Activated CD4-positive, alpha-beta T cell treated with anti-CD3 and anti-CD28 coated beads, Interleukin-2, amount 10 ng/mL, durations not matched to agents 7 days and 5 days (primary cell): ENCODE measurements around the gene ARF1. TPM values are rescaled to one million over a fixed set of nuclear protein-coding genes. Genes with fewer than 3 reads are reported as not detected.

Experiments used
- CTCF ChIA-PET: fragments of 350-600 bp; sonication (Branson Sonifier 250); formaldehyde crosslinking; loops from one replicate; lab custom pipeline; 2021; ENCODE audit warnings: antibody characterized with exemption; lab: Charles Lee
- POLR2A ChIA-PET: fragments of 350-600 bp; sonication (Branson Sonifier 250); formaldehyde crosslinking; loops from one replicate; lab custom pipeline; 2021; ENCODE audit warnings: antibody characterized with exemption; lab: Charles Lee
- DNase-seq: peaks from one replicate; pipeline ENCODE4 v3.0.0-alpha.2; 2020
- H3K27ac Mint-ChIP-seq: one replicate; pipeline ENCODE4 v1.8.0; 2021; ENCODE audit warnings: mild to moderate bottlenecking, moderate library complexity, mixed read lengths
- H3K27me3 Mint-ChIP-seq: one replicate; pipeline ENCODE4 v1.8.0; 2021; ENCODE audit warnings: mixed read lengths
- H3K36me3 Mint-ChIP-seq: one replicate; pipeline ENCODE4 v1.8.0; 2021; ENCODE audit warnings: low read depth, mixed read lengths
- H3K4me1 Mint-ChIP-seq: one replicate; pipeline ENCODE4 v1.8.0; 2021; ENCODE audit warnings: mixed read lengths
- H3K4me3 Mint-ChIP-seq: one replicate; pipeline ENCODE4 v1.8.0; 2021; ENCODE audit warnings: mild to moderate bottlenecking, moderate library complexity, mixed read lengths
- H3K9me3 Mint-ChIP-seq: one replicate; pipeline ENCODE4 v1.8.0; 2021; ENCODE audit warnings: mixed read lengths
- total RNA-seq, 2 experiments: library from RNA; stranded (reverse); gene quantifications; one replicate each; pipeline ENCODE4 v1.2.3, GENCODE V29; 2021

ARF1 gene
- total RNA-seq, 2 experiments from 2014 or later: 267 to 285 TPM

GRCh38 chr1:228077565-228078330 lies 4.8 kb upstream of the ARF1 start:
- no peaks in the 10 kb centered on the region for H3K9me3 Mint-ChIP-seq
- H3K4me3 Mint-ChIP-seq: no peak overlapping the region
- no peaks in the 10 kb centered on the region for H3K36me3 Mint-ChIP-seq
- ChIA-PET POLR2A (no interaction called here), CTCF (interaction anchor here (0.6 to 1.6 kb wide), 3 partner anchors 11 to 334 kb away, joined by 4 to 11 read pairs (median 5); no protein-coding TSS in a partner anchor)
- peaks cover 15% of the 10 kb centered on the region for H3K4me1 Mint-ChIP-seq
- H3K27me3 Mint-ChIP-seq: no peaks in the 10 kb centered on the region
- no peak overlapping the region for H3K27ac Mint-ChIP-seq
- no peak for DNase-seq

- H3K27me3 Mint-ChIP-seq: no peaks in the 10 kb centered on the region
- H3K36me3 Mint-ChIP-seq: peaks cover 9% of the 10 kb centered on the region
- ChIA-PET POLR2A (no interaction called here), CTCF (no interaction called here)
- no peak overlapping the region for H3K4me3 Mint-ChIP-seq
- DNase-seq: no peak
- no peaks in the 10 kb centered on the region for H3K9me3 Mint-ChIP-seq
- peaks cover 19% of the 10 kb centered on the region for H3K4me1 Mint-ChIP-seq
- no peak overlapping the region for H3K27ac Mint-ChIP-seq
Observed at GRCh38 chr1:228079013-228079412, 3.5 kb upstream of the ARF1 start.

GRCh38 chr1:228079601-228080263 lies 2.8 kb upstream of the ARF1 start:
- H3K27me3 Mint-ChIP-seq: no peaks in the 10 kb centered on the region
- no peak overlapping the region for H3K4me3 Mint-ChIP-seq
- H3K9me3 Mint-ChIP-seq: no peaks in the 10 kb centered on the region
- H3K27ac Mint-ChIP-seq: peak overlapping the region; percentile 82
- no peak for DNase-seq
- ChIA-PET CTCF (no interaction called here), POLR2A (no interaction called here)
- H3K4me1 Mint-ChIP-seq: peaks cover 27% of the 10 kb centered on the region
- peaks cover 16% of the 10 kb centered on the region for H3K36me3 Mint-ChIP-seq

GRCh38 chr1:228081144-228081543 lies 1.4 kb upstream of the ARF1 start:
- ChIA-PET CTCF (no interaction called here), POLR2A (no interaction called here)
- Mint-ChIP-seq H3K27me3 (no peaks in the 10 kb centered on the region), H3K9me3 (no peaks in the 10 kb centered on the region), H3K36me3 (peaks cover 25% of the 10 kb centered on the region), H3K4me1 (peaks cover 41% of the 10 kb centered on the region), H3K4me3 (peak overlapping the region; percentile 92), H3K27ac (peak overlapping the region; percentile 90)
- DNase-seq: no peak

- Mint-ChIP-seq H3K36me3 (peaks cover 28% of the 10 kb centered on the region), H3K4me3 (peak overlapping the region; percentile 92), H3K4me1 (peaks cover 45% of the 10 kb centered on the region), H3K9me3 (no peaks in the 10 kb centered on the region), H3K27me3 (no peaks in the 10 kb centered on the region), H3K27ac (peak overlapping the region; percentile 90)
- POLR2A ChIA-PET: no interaction called here
- CTCF ChIA-PET: interaction anchor here (0.9 to 1.5 kb wide), 5 partner anchors 10 to 405 kb away, joined by 3 to 4 read pairs (median 3); partner anchors contain the start of gene RNF187
- DNase-seq: no peak
Observed at GRCh38 chr1:228081578-228082213, 812 bp upstream of the ARF1 start.

GRCh38 chr1:228082918-228083870 lies 686 bp downstream of the ARF1 start:
- ChIA-PET POLR2A (no interaction called here), CTCF (interaction anchor here (0.9 to 1.5 kb wide), 4 partner anchors 9 to 82 kb away, joined by 3 to 4 read pairs (median 3); no protein-coding TSS in a partner anchor)
- Mint-ChIP-seq H3K36me3 (peaks cover 41% of the 10 kb centered on the region), H3K27me3 (no peaks in the 10 kb centered on the region), H3K27ac (peak overlapping the region; percentile 95), H3K4me3 (peak overlapping the region; percentile 92), H3K9me3 (no peaks in the 10 kb centered on the region), H3K4me1 (peaks cover 57% of the 10 kb centered on the region)
- DNase-seq: peak; percentile 51

- ChIA-PET CTCF (interaction anchor here (0.7 to 1.4 kb wide), 2 partner anchors 81 to 920 kb away, joined by 3 read pairs; no protein-coding TSS in a partner anchor), POLR2A (no interaction called here)
- Mint-ChIP-seq H3K27me3 (no peaks in the 10 kb centered on the region), H3K4me3 (peak overlapping the region; percentile 92), H3K9me3 (no peaks in the 10 kb centered on the region), H3K36me3 (peaks cover 47% of the 10 kb centered on the region), H3K27ac (peak overlapping the region; percentile 95), H3K4me1 (peaks cover 62% of the 10 kb centered on the region)
- no peak for DNase-seq
Observed at GRCh38 chr1:228083871-228084278, 1.4 kb downstream of the ARF1 start.

- Mint-ChIP-seq H3K4me1 (peaks cover 65% of the 10 kb centered on the region), H3K27ac (peak overlapping the region; percentile 95), H3K4me3 (peak overlapping the region; percentile 92), H3K9me3 (no peaks in the 10 kb centered on the region), H3K36me3 (peaks cover 51% of the 10 kb centered on the region), H3K27me3 (no peaks in the 10 kb centered on the region)
- DNase-seq: no peak
- CTCF ChIA-PET: interaction anchor here (0.7 to 1.4 kb wide), 3 partner anchors 15 to 920 kb away, joined by 3 read pairs; no protein-coding TSS in a partner anchor
- POLR2A ChIA-PET: no interaction called here
Observed at GRCh38 chr1:228084325-228084724, 1.8 kb downstream of the ARF1 start.

GRCh38 chr1:228084797-228085196 lies 2.3 kb downstream of the ARF1 start:
- Mint-ChIP-seq H3K4me1 (peaks cover 67% of the 10 kb centered on the region), H3K36me3 (peaks cover 55% of the 10 kb centered on the region), H3K9me3 (no peaks in the 10 kb centered on the region), H3K27ac (peak overlapping the region; percentile 95), H3K4me3 (peak overlapping the region; percentile 92), H3K27me3 (no peaks in the 10 kb centered on the region)
- no peak for DNase-seq
- ChIA-PET POLR2A (no interaction called here), CTCF (interaction anchor here (1.1 to 1.4 kb wide), 2 partner anchors 15 to 80 kb away, joined by 3 read pairs; no protein-coding TSS in a partner anchor)

- H3K9me3 Mint-ChIP-seq: no peaks in the 10 kb centered on the region
- peaks cover 69% of the 10 kb centered on the region for H3K4me1 Mint-ChIP-seq
- H3K27me3 Mint-ChIP-seq: no peaks in the 10 kb centered on the region
- ChIA-PET CTCF (interaction anchor here (1.1 kb wide), 1 partner anchor 14 kb away, joined by 3 read pairs; no protein-coding TSS in a partner anchor), POLR2A (no interaction called here)
- H3K27ac Mint-ChIP-seq: peak overlapping the region; percentile 95
- no peak for DNase-seq
- peaks cover 59% of the 10 kb centered on the region for H3K36me3 Mint-ChIP-seq
- H3K4me3 Mint-ChIP-seq: peak overlapping the region; percentile 92
Observed at GRCh38 chr1:228085287-228085951, 2.9 kb downstream of the ARF1 start.

GRCh38 chr1:228087771-228088251 lies 5.3 kb downstream of the ARF1 start:
- Mint-ChIP-seq H3K27me3 (no peaks in the 10 kb centered on the region), H3K36me3 (peaks cover 83% of the 10 kb centered on the region), H3K27ac (peak overlapping the region; percentile 80), H3K9me3 (no peaks in the 10 kb centered on the region), H3K4me1 (peaks cover 81% of the 10 kb centered on the region), H3K4me3 (peak overlapping the region; percentile 18)
- CTCF ChIA-PET: interaction anchor here (1.5 kb wide), 1 partner anchor 50 kb away, joined by 3 read pairs; no protein-coding TSS in a partner anchor
- DNase-seq: no peak
- POLR2A ChIA-PET: no interaction called here
